ENCODE data around the gene PREB.
"Not testable (repeated sequence)": the region's sequence is repeated elsewhere in the genome, so short reads cannot be mapped to it uniquely, and the experiment has no call there.

PREB gene

DNA sequence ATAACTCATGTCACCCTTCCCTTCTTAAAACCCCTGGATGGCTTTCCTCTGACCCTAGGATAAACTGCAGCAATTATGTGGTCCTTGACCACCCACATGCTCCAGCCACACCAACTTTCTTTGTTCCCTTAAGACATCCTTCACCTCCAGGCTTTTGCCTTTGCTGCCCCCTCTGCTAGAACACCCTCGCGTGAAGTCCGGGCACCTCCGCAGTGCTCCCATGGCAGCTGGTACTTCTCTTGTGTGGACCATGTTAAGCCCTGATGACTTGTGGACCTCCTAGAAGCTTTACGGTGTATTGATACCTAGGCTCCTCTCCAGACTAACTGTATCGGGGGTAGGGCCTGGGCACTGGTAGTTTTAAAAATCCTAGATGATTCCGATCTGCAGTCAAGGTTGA lies 11.6 kb downstream of the PREB start:
- Histone ChIP-seq H3K9ac (ENCODE audit: low read length) (no peak overlapping the region), H3K27ac (ENCODE audit: low read depth, low read length) (no peak overlapping the region), H3K4me3 (ENCODE audit: insufficient read depth, low read length, poor library complexity, severe bottlenecking) (no peak overlapping the region), H3K27me3 (ENCODE audit: low read length) (no peaks in the 10 kb centered on the region), H3K9me3 (ENCODE audit: insufficient read depth, low read length) (no peaks in the 10 kb centered on the region), H3F3A (ENCODE audit: insufficient read depth) (no peaks in the 10 kb centered on the region), H3K79me2 (ENCODE audit: insufficient read depth, low read length) (no peaks in the 10 kb centered on the region), H4K20me1 (ENCODE audit: low read depth, low read length) (no peaks in the 10 kb centered on the region), H3K36me3 (ENCODE audit: low read length) (no peaks in the 10 kb centered on the region), H3K9me2 (replicated peaks; ENCODE audit: insufficient read depth, low read length) (no peaks in the 10 kb centered on the region), H3K4me2 (ENCODE audit: low read depth, low read length, poor library complexity, severe bottlenecking) (no peak overlapping the region), H2AFZ (ENCODE audit: low read depth, low read length, severe bottlenecking) (no peak overlapping the region)
- TF ChIP-seq EZH2phosphoT487 (conservative IDR thresholded peaks at IDR 0.05; ENCODE audit: low read length): no peak
- TF ChIP-seq, protein P1, sequence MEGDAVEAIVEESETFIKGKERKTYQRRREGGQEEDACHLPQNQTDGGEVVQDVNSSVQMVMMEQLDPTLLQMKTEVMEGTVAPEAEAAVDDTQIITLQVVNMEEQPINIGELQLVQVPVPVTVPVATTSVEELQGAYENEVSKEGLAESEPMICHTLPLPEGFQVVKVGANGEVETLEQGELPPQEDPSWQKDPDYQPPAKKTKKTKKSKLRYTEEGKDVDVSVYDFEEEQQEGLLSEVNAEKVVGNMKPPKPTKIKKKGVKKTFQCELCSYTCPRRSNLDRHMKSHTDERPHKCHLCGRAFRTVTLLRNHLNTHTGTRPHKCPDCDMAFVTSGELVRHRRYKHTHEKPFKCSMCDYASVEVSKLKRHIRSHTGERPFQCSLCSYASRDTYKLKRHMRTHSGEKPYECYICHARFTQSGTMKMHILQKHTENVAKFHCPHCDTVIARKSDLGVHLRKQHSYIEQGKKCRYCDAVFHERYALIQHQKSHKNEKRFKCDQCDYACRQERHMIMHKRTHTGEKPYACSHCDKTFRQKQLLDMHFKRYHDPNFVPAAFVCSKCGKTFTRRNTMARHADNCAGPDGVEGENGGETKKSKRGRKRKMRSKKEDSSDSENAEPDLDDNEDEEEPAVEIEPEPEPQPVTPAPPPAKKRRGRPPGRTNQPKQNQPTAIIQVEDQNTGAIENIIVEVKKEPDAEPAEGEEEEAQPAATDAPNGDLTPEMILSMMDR (IDR thresholded peaks at IDR 0.05; ENCODE audit: insufficient read depth, low read length, poor library complexity, severe bottlenecking): no peak

DNA sequence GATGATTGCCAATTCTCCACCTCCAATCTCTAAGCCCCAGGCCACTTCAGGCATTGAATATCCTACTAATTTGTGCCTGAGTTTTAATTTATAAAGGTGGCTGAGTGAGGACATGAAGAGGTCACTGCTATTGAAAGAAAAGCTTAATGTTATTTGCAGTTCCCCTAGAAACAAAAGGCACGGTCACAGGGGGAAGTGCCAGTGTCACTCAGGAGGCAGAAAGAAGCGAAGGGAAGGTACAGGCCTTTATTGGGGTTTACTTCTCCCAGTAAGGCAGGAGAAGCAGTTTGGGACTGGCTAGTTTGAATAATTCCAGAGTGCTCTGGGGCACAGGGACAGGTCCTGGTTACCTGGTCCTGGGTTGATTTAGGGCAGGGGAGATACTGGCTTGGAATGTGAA lies 12.5 kb downstream of the PREB start:
- H3K27me3 ChIP-seq (ENCODE audit: low read length): no peaks in the 10 kb centered on the region
- no peaks in the 10 kb centered on the region for H3F3A ChIP-seq (ENCODE audit: insufficient read depth)
- no peaks in the 10 kb centered on the region for H3K36me3 ChIP-seq (ENCODE audit: low read length)
- H2AFZ ChIP-seq (ENCODE audit: low read depth, low read length, severe bottlenecking): no peak overlapping the region
- H3K79me2 ChIP-seq (ENCODE audit: insufficient read depth, low read length): no peaks in the 10 kb centered on the region
- no peak overlapping the region for H3K9ac ChIP-seq (ENCODE audit: low read length)
- no peaks in the 10 kb centered on the region for H3K9me3 ChIP-seq (ENCODE audit: insufficient read depth, low read length)
- H3K4me3 ChIP-seq (ENCODE audit: insufficient read depth, low read length, poor library complexity, severe bottlenecking): no peak overlapping the region
- H3K9me2 ChIP-seq (replicated peaks; ENCODE audit: insufficient read depth, low read length): no peaks in the 10 kb centered on the region
- H4K20me1 ChIP-seq (ENCODE audit: low read depth, low read length): no peaks in the 10 kb centered on the region
- H3K27ac ChIP-seq (ENCODE audit: low read depth, low read length): no peak overlapping the region
- no peak for TF ChIP-seq EZH2phosphoT487 (conservative IDR thresholded peaks at IDR 0.05; ENCODE audit: low read length)
- TF ChIP-seq, protein P1 (IDR thresholded peaks at IDR 0.05; ENCODE audit: insufficient read depth, low read length, poor library complexity, severe bottlenecking): no peak
- H3K4me2 ChIP-seq (ENCODE audit: low read depth, low read length, poor library complexity, severe bottlenecking): no peak overlapping the region

DNA sequence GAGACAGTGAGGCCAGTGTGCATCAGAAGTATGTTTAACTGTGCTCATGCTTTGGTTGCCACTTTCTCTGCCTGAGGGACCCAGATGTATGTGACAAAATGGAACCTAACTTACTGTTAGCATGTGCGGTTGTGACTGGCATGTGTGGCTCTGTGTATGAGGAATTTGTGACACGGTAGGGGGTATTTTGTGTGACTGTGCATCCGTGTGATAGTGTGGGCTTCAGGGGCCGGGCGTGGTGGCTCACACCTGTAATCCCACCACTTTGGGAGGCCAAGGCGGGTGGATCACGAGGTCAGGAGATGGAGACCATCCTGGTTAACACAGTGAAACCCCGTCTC lies 15.1 kb downstream of the PREB start:
- H3K36me3 ChIP-seq (ENCODE audit: low read length); H3K9me3 ChIP-seq (ENCODE audit: insufficient read depth, low read length); H3K27me3 ChIP-seq (ENCODE audit: low read length); H3K27ac ChIP-seq (ENCODE audit: low read depth, low read length); H2AFZ ChIP-seq (ENCODE audit: low read depth, low read length, severe bottlenecking); H3K79me2 ChIP-seq (ENCODE audit: insufficient read depth, low read length); H3K9ac ChIP-seq (ENCODE audit: low read length); H3K9me2 ChIP-seq (replicated peaks; ENCODE audit: insufficient read depth, low read length); H3K4me2 ChIP-seq (ENCODE audit: low read depth, low read length, poor library complexity, severe bottlenecking); H3F3A ChIP-seq (ENCODE audit: insufficient read depth); H3K4me3 ChIP-seq (ENCODE audit: insufficient read depth, low read length, poor library complexity, severe bottlenecking); H4K20me1 ChIP-seq (ENCODE audit: low read depth, low read length): not testable (repeated sequence)

DNA sequence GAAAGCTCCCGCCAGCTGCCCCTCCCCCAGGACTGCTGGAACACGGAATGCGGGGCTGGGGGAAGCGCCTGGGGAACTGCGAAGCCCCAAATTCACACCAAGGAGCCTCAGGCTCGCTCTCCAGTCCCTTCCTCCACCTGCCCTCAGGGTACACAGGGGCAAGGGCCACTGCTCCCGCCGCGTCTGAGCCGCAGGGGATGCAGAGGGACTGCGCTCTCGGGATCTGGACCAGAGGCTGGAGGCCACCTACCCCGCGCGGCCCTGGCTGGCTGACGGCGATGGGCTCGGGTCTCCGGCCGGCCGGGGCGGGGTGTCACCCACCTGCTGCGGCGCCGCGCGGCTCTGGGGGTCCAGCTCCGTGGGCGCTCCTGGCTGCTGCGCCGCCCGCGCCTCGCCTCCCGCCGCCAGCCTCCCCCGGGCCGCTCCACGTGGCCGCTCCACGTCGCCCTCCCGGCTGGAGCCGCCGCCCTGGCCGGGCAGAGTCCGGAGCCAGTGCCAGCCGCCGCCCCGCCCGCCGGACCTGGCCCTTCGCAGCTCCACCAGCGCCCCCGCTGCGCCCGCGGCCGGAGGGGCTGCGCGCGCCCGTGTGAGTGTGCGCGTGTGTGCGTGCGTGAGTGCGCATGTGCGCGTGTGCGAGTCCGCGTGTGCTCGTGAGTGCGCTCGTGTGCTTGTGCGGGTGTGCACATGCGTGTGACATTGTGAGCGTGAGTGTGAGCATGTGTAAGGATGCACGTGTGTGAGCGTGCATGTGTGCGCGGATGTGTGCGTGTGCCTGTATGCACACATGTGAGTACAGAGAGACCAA lies 15.7 kb downstream of the PREB start, which contains the start of gene CGREF1:
Gene CGREF1 (minus strand): TSS at position 604 of the 805 bp plus-strand sequence. CDS start 14,762 bp downstream, outside the sequence.
- H3F3A ChIP-seq (ENCODE audit: insufficient read depth): no peaks in the 10 kb centered on the region
- H3K9me2 ChIP-seq (replicated peaks; ENCODE audit: insufficient read depth, low read length): no peaks in the 10 kb centered on the region
- H3K79me2 ChIP-seq (ENCODE audit: insufficient read depth, low read length): no peaks in the 10 kb centered on the region
- no peaks in the 10 kb centered on the region for H4K20me1 ChIP-seq (ENCODE audit: low read depth, low read length)
- TF ChIP-seq EZH2phosphoT487 (conservative IDR thresholded peaks at IDR 0.05; ENCODE audit: low read length): no peak
- TF ChIP-seq, protein P1 (IDR thresholded peaks at IDR 0.05; ENCODE audit: insufficient read depth, low read length, poor library complexity, severe bottlenecking): no peak
- H3K27ac ChIP-seq (ENCODE audit: low read depth, low read length): no peak within 1 kb of the TSS
- no peak within 1 kb of the TSS for H3K4me2 ChIP-seq (ENCODE audit: low read depth, low read length, poor library complexity, severe bottlenecking)
- no peaks in the 10 kb centered on the region for H3K9me3 ChIP-seq (ENCODE audit: insufficient read depth, low read length)
- H3K9ac ChIP-seq (ENCODE audit: low read length): no peak within 1 kb of the TSS
- no peaks in the 10 kb centered on the region for H3K36me3 ChIP-seq (ENCODE audit: low read length)
- no peak within 1 kb of the TSS for H3K4me3 ChIP-seq (ENCODE audit: insufficient read depth, low read length, poor library complexity, severe bottlenecking)
- H2AFZ ChIP-seq (ENCODE audit: low read depth, low read length, severe bottlenecking): no peak within 1 kb of the TSS
- H3K27me3 ChIP-seq (ENCODE audit: low read length): no peaks in the 10 kb centered on the region
